SK-N-SH (cell line): Measurements from ENCODE around the gene CAMKMT.

Experiments used
- CHD2 ChIP-seq: fragments of 150-350 bp; IDR thresholded peaks from 2 replicates; pipeline ENCODE4 v1.6.1; 2018; ENCODE audit warnings: low read length; ENCODE audit not compliant: partially characterized antibody
- EZH2phosphoT487 ChIP-seq: fragments of 200-600 bp; sonication (generic); IDR thresholded peaks from 2 replicates; pipeline ENCODE4 v1.6.1; 2017; ENCODE audit warnings: low read depth, mixed run types, mild to moderate bottlenecking, antibody characterized with exemption, moderate library complexity, borderline replicate concordance
- FOXJ3 ChIP-seq: sonication (generic); formaldehyde crosslinking; IDR thresholded peaks from 2 replicates; pipeline ENCODE4 v1.5.1; 2020; ENCODE audit warnings: mild to moderate bottlenecking, missing genetic modification reagents
- GABPA ChIP-seq: IDR thresholded peaks from 2 replicates; pipeline ENCODE4 v1.4.0; 2012; ENCODE audit warnings: low read depth, mild to moderate bottlenecking
- YY1 ChIP-seq: IDR thresholded peaks from 2 replicates; pipeline ENCODE4 v1.4.0; 2012; ENCODE audit warnings: low read depth, mild to moderate bottlenecking
- TF ChIP-seq, protein P1 (sequence below): fragments of 200-600 bp; sonication (generic); IDR thresholded peaks from 2 replicates; pipeline ENCODE4 v1.6.1; 2017; ENCODE audit warnings: antibody characterized with exemption, mild to moderate bottlenecking, moderate library complexity
- TF ChIP-seq, protein P2 (sequence below): IDR thresholded peaks from 2 replicates; pipeline ENCODE4 v1.6.1; 2012; ENCODE audit warnings: mild to moderate bottlenecking, low read depth, low read length, moderate library complexity

DNA sequence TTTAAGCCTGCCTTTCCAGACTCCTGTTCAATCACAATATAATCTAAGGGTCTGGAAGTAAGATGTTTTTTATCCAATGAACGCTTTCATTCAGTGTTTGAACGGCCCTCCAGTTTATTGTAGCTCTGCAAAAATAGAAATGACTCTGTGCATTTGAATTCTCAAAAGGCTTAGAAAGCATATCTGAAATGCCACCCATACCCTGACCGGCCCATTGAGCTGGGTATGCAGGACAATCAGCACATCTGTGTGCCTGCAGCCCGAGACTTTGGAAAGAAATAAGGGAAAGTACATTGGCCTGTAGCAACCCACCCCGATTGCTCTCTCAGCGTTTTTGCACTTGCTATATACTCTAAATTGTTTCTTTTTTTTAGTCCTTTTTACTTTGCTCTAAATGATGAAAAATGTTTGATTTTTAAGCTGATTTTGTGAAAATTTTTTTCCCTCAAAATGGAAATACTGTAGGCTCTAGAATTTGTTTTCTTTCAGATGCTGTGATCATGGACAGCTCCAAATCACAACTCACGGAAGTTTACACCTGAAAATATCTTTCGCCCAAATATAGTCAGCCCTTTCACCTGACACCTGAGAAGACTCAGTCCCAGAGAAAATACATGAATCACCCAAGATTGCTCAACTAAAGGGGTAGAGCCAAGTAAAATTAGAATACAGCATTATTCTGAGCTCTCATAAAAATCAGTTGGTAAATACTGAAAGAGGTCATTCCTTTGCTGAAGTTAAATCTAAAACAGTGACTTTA lies 385.3 kb downstream of the CAMKMT start:
- TF ChIP-seq FOXJ3 (no peak), CHD2 (no peak), YY1 (no peak), GABPA (no peak), EZH2phosphoT487 (no peak)
- TF ChIP-seq, protein P1, sequence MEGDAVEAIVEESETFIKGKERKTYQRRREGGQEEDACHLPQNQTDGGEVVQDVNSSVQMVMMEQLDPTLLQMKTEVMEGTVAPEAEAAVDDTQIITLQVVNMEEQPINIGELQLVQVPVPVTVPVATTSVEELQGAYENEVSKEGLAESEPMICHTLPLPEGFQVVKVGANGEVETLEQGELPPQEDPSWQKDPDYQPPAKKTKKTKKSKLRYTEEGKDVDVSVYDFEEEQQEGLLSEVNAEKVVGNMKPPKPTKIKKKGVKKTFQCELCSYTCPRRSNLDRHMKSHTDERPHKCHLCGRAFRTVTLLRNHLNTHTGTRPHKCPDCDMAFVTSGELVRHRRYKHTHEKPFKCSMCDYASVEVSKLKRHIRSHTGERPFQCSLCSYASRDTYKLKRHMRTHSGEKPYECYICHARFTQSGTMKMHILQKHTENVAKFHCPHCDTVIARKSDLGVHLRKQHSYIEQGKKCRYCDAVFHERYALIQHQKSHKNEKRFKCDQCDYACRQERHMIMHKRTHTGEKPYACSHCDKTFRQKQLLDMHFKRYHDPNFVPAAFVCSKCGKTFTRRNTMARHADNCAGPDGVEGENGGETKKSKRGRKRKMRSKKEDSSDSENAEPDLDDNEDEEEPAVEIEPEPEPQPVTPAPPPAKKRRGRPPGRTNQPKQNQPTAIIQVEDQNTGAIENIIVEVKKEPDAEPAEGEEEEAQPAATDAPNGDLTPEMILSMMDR, result no peak
- TF ChIP-seq, protein P2, sequence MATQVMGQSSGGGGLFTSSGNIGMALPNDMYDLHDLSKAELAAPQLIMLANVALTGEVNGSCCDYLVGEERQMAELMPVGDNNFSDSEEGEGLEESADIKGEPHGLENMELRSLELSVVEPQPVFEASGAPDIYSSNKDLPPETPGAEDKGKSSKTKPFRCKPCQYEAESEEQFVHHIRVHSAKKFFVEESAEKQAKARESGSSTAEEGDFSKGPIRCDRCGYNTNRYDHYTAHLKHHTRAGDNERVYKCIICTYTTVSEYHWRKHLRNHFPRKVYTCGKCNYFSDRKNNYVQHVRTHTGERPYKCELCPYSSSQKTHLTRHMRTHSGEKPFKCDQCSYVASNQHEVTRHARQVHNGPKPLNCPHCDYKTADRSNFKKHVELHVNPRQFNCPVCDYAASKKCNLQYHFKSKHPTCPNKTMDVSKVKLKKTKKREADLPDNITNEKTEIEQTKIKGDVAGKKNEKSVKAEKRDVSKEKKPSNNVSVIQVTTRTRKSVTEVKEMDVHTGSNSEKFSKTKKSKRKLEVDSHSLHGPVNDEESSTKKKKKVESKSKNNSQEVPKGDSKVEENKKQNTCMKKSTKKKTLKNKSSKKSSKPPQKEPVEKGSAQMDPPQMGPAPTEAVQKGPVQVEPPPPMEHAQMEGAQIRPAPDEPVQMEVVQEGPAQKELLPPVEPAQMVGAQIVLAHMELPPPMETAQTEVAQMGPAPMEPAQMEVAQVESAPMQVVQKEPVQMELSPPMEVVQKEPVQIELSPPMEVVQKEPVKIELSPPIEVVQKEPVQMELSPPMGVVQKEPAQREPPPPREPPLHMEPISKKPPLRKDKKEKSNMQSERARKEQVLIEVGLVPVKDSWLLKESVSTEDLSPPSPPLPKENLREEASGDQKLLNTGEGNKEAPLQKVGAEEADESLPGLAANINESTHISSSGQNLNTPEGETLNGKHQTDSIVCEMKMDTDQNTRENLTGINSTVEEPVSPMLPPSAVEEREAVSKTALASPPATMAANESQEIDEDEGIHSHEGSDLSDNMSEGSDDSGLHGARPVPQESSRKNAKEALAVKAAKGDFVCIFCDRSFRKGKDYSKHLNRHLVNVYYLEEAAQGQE, result no peak
